Hepatocyte (in vitro differentiated cells): ENCODE results near the gene NR2F1-AS1.

Experiments used
- CTCF ChIP-seq: fragments of 200-600 bp; sonication (generic); IDR thresholded peaks from 2 replicates; pipeline ENCODE4 v1.5.1; 2016; ENCODE audit warnings: antibody characterized with exemption, mild to moderate bottlenecking; ENCODE audit not compliant: poor library complexity
- EZH2phosphoT487 ChIP-seq: fragments of 200-600 bp; sonication (generic); IDR thresholded peaks from one replicate; pipeline ENCODE4 v1.6.1; 2018; ENCODE audit warnings: antibody characterized with exemption, mild to moderate bottlenecking, low read depth, moderate library complexity; ENCODE audit not compliant: unreplicated experiment, severe bottlenecking

- TF ChIP-seq CTCF (no peak), EZH2phosphoT487 (no peak)
Measured at GRCh38 chr5:93583768-93584595, 3.0 kb upstream of the NR2F1-AS1 start.
